HCT116 (cell line): ENCODE measurements around the gene HEPACAM. TPM values are rescaled to one million over a fixed set of nuclear protein-coding genes. Genes with fewer than 3 reads are reported as not detected.

Experiments used
- ATAC-seq: fragments of 200-7000 bp; cut with Tn5 transposase; 2 replicates; pipeline ENCODE4 v1.9.1; 2020; ENCODE audit warnings: mild to moderate bottlenecking, moderate library complexity
- BruUV-seq: library from RNA; stranded (reverse); fragments of 400-500 nt; replicated peaks from 2 replicates; lab custom pipeline; 2021; lab: Mats Ljungman, UMichigan
- CTCF ChIA-PET: fragments of 300-600 bp; sonication (Branson Sonifier 250); formaldehyde crosslinking; loops from one replicate; lab custom pipeline; 2021; ENCODE audit warnings: antibody characterized with exemption; lab: Charles Lee
- POLR2A ChIA-PET: fragments of 300-600, 350-600 bp; sonication (Branson Sonifier 250); formaldehyde crosslinking; loops from one replicate; lab custom pipeline; 2021; ENCODE audit warnings: antibody characterized with exemption; lab: Charles Lee
- RAD21 ChIA-PET, 2 experiments: fragments of 300-600 bp; sonication (Branson Sonifier 250); formaldehyde crosslinking; loops; one replicate each; lab custom pipeline; 2023; ENCODE audit warnings: low total read pairs in 2 of 2; ENCODE audit not compliant: uncharacterized antibody in 2 of 2, unreplicated experiment in 2 of 2, low non-redundant PET in 1 of 2; lab: Charles Lee
- DNase-seq: peaks from one replicate; pipeline ENCODE4 v3.0.0-alpha.2; 2010; ENCODE audit warnings: low read depth, low spot score
- H2AFZ ChIP-seq: fragments of 200-600 bp; shearing (Covaris generic), sonication (generic); 2 replicates; pipeline ENCODE4 v1.6.1; 2017; ENCODE audit warnings: low read depth, mixed run types, mixed read lengths, antibody characterized with exemption, low read length; ENCODE audit not compliant: poor library complexity, severe bottlenecking
- H3K27ac ChIP-seq: 2 replicates; pipeline ENCODE4 v1.5.1; 2012; ENCODE audit warnings: low read depth, low read length
- H3K27me3 ChIP-seq: fragments of 200-600 bp; sonication (generic); 2 replicates; pipeline ENCODE4 v1.6.1; 2016; ENCODE audit warnings: mixed run types, low read length, mixed read lengths; ENCODE audit not compliant: insufficient read depth
- H3K36me3 ChIP-seq, 2 experiments: fragments of 200-500 bp in 1 of 2; fragments of 200-600 bp in 1 of 2; sonication (Bioruptor generic) in 1 of 2; sonication (generic) in 1 of 2; 2 replicates each; pipeline versions ENCODE4 v1.5.1 to v1.6.1; 2014 to 2016; ENCODE audit warnings: low read length in 2 of 2, inconsistent platforms in 1 of 2, mixed read lengths in 1 of 2, mixed run types in 1 of 2; ENCODE audit not compliant: insufficient read depth in 2 of 2, control insufficient read depth in 1 of 2
- H3K4me1 ChIP-seq, 2 experiments: fragments of 200-600 bp in 1 of 2; sonication (generic) in 1 of 2; 2 replicates each; pipeline versions ENCODE4 v1.5.1 to v1.6.1; 2012 to 2017; ENCODE audit warnings: low read length in 2 of 2, inconsistent platforms in 1 of 2, mild to moderate bottlenecking in 1 of 2, mixed read lengths in 1 of 2, mixed run types in 1 of 2, moderate library complexity in 1 of 2; ENCODE audit not compliant: insufficient read depth in 2 of 2, control insufficient read depth in 1 of 2
- H3K4me2 ChIP-seq: fragments of 200-600 bp; sonication (generic); 2 replicates; pipeline ENCODE4 v1.6.1; 2017; ENCODE audit warnings: mixed run types, low read length, mixed read lengths
- H3K4me3 ChIP-seq, 2 experiments: fragments of 200-600 bp in 1 of 2; sonication (generic) in 1 of 2; replicated peaks in 1 of 2; 2 replicates each; pipeline ENCODE4 v1.5.1; 2011 to 2016; ENCODE audit warnings: low read length in 2 of 2, control low read depth in 1 of 2, low read depth in 1 of 2, mild to moderate bottlenecking in 1 of 2, mixed read lengths in 1 of 2, mixed run types in 1 of 2
- H3K79me2 ChIP-seq: fragments of 200-600 bp; sonication (generic); 2 replicates; pipeline ENCODE4 v1.6.1; 2017; ENCODE audit warnings: mild to moderate bottlenecking, mixed run types, low read length, moderate library complexity, mixed read lengths; ENCODE audit not compliant: insufficient read depth
- H3K9ac ChIP-seq: fragments of 200-600 bp; sonication (generic); 2 replicates; pipeline ENCODE4 v1.6.1; 2016; ENCODE audit warnings: low read length, mixed read lengths
- H3K9me2 ChIP-seq: fragments of 200-600 bp; sonication (generic), shearing (Covaris generic); 2 replicates; pipeline ENCODE4 v1.6.1; 2017; ENCODE audit warnings: mixed run types, mild to moderate bottlenecking, moderate library complexity; ENCODE audit not compliant: insufficient read depth
- H3K9me3 ChIP-seq, 2 experiments: fragments of 200-500 bp in 1 of 2; fragments of 200-600 bp in 1 of 2; sonication (Bioruptor generic) in 1 of 2; sonication (generic) in 1 of 2; 2 replicates each; pipeline ENCODE4 v1.6.1; 2014 to 2017; ENCODE audit warnings: low read length in 2 of 2, mixed read lengths in 2 of 2, inconsistent platforms in 1 of 2, low read depth in 1 of 2, mild to moderate bottlenecking in 1 of 2, mixed run types in 1 of 2, moderate library complexity in 1 of 2; ENCODE audit not compliant: control insufficient read depth in 1 of 2, insufficient read depth in 1 of 2
- H4K20me1 ChIP-seq: fragments of 200-600 bp; sonication (generic), shearing (Covaris generic); 2 replicates; pipeline ENCODE4 v1.6.1; 2017; ENCODE audit warnings: mixed run types, mild to moderate bottlenecking, moderate library complexity; ENCODE audit not compliant: insufficient read depth
- CBX3 ChIP-seq: IDR thresholded peaks from 2 replicates; pipeline ENCODE4 v1.6.1; 2012; ENCODE audit warnings: low read depth
- POLR2A ChIP-seq: IDR thresholded peaks from 2 replicates; pipeline ENCODE4 v1.7.0; 2011; ENCODE audit warnings: borderline replicate concordance; ENCODE audit not compliant: insufficient read depth, insufficient read length; ENCODE audit errors: extremely low read depth
- RAD21 ChIP-seq: IDR thresholded peaks from 2 replicates; pipeline ENCODE4 v1.6.1; 2012; ENCODE audit warnings: low read depth, mild to moderate bottlenecking
- YY1 ChIP-seq: IDR thresholded peaks from 2 replicates; pipeline ENCODE4 v1.6.1; 2011; ENCODE audit warnings: low read length, low read depth, moderate library complexity, mild to moderate bottlenecking; ENCODE audit not compliant: insufficient replicate concordance; ENCODE audit errors: extremely low read depth
- ZFX ChIP-seq: fragments of 450-650 bp; IDR thresholded peaks from 2 replicates; pipeline ENCODE4 v1.6.1; 2017
- ZNF274 ChIP-seq: fragments of 200-500 bp; sonication (Bioruptor generic); IDR thresholded peaks from 2 replicates; pipeline ENCODE4 v1.6.1; 2014; ENCODE audit warnings: mild to moderate bottlenecking, low read depth, low read length, inconsistent platforms
- intact Hi-C: fragments of 100-400 bp; cut with micrococcal nuclease; formaldehyde crosslinking; loops from 2 replicates; pipeline ENCODE4 v1.10.0; 2022
- total RNA-seq: library from RNA; stranded (reverse); gene quantifications from one replicate; pipeline ENCODE4 v1.2.1, GENCODE V29; 2021; ENCODE audit not compliant: unreplicated experiment
- TF ChIP-seq, protein P1 (sequence below): IDR thresholded peaks from 2 replicates; pipeline ENCODE4 v1.6.1; 2012; ENCODE audit warnings: low read depth
- TF ChIP-seq, protein P2 (sequence below): IDR thresholded peaks from 2 replicates; pipeline ENCODE4 v1.6.1; 2012
- TF ChIP-seq, protein P3 (sequence below): IDR thresholded peaks from 2 replicates; pipeline ENCODE4 v1.6.1; 2011; ENCODE audit warnings: mild to moderate bottlenecking, low read length, moderate library complexity; ENCODE audit not compliant: insufficient replicate concordance; ENCODE audit errors: extremely low read depth

The HEPACAM gene
- total RNA-seq, 1 experiment from 2014 or later, result not detected

DNA sequence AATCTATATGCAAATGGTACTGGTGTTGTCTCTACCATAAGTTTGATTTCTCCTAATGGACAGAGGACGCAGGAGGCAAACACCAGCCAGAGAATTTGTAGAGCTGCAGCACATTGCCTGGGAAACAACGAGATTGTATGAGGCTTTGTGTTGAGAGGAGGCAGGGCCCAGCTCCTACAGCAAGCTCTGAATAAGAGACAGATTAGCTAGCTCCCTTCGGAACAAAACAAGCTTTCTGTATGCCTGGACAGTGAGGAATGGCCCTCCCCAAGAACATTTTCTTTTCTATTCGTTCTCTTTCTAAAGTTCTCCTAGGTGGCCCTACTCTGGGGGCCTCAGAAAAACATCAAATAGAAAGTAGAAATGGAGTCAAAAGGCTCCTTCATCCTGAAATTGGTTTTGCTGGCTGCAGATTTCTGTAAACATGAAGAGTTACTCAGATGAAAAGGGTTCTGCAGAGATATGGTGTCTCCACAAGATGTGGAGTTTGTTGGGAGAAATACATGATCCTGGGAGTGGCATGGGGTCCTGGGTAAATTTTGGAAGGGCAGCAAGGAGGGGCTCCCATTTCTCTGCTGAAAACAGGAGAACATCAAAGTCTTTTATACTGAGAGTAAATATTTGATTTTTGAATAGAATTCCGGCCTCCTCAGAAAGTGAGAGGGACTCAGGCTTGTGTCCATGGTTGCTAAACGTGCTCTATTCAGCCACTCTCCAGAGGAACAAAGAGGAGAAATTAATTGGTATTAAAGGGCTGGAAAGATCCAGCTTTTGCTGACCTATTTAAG lies 6.8 kb upstream of the HEPACAM start:
- ChIA-PET POLR2A (no interaction called here), RAD21 (no interaction called here), CTCF (interaction anchor here (1.0 kb wide), 1 partner anchor 11 kb away, joined by 3 read pairs; the partner anchor contains the start of gene CCDC15)
- Histone ChIP-seq H3K9me3 (no peaks in the 10 kb centered on the region), H3K4me1 (peaks cover 0 to 6% of the 10 kb centered on the region in 2 experiments; a peak in 1 of 4 replicates), H2AFZ (no peak overlapping the region), H3K36me3 (no peaks in the 10 kb centered on the region), H3K9ac (no peak overlapping the region), H3K27me3 (no peaks in the 10 kb centered on the region), H3K27ac (no peak overlapping the region), H3K79me2 (no peaks in the 10 kb centered on the region), H4K20me1 (no peaks in the 10 kb centered on the region), H3K9me2 (no peaks in the 10 kb centered on the region), H3K4me3 (no peak overlapping the region), H3K4me2 (no peak overlapping the region)
- ATAC-seq (no peak), DNase-seq (no peak)
- intact Hi-C loops, result no loop called here
- no TSS peak for BruUV-seq
- TF ChIP-seq, protein P1, sequence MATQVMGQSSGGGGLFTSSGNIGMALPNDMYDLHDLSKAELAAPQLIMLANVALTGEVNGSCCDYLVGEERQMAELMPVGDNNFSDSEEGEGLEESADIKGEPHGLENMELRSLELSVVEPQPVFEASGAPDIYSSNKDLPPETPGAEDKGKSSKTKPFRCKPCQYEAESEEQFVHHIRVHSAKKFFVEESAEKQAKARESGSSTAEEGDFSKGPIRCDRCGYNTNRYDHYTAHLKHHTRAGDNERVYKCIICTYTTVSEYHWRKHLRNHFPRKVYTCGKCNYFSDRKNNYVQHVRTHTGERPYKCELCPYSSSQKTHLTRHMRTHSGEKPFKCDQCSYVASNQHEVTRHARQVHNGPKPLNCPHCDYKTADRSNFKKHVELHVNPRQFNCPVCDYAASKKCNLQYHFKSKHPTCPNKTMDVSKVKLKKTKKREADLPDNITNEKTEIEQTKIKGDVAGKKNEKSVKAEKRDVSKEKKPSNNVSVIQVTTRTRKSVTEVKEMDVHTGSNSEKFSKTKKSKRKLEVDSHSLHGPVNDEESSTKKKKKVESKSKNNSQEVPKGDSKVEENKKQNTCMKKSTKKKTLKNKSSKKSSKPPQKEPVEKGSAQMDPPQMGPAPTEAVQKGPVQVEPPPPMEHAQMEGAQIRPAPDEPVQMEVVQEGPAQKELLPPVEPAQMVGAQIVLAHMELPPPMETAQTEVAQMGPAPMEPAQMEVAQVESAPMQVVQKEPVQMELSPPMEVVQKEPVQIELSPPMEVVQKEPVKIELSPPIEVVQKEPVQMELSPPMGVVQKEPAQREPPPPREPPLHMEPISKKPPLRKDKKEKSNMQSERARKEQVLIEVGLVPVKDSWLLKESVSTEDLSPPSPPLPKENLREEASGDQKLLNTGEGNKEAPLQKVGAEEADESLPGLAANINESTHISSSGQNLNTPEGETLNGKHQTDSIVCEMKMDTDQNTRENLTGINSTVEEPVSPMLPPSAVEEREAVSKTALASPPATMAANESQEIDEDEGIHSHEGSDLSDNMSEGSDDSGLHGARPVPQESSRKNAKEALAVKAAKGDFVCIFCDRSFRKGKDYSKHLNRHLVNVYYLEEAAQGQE, result no peak
- no peak for TF ChIP-seq ZFX
- no peak for TF ChIP-seq POLR2A
- TF ChIP-seq, protein P2, sequence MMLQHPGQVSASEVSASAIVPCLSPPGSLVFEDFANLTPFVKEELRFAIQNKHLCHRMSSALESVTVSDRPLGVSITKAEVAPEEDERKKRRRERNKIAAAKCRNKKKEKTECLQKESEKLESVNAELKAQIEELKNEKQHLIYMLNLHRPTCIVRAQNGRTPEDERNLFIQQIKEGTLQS, result no peak
- no peak for TF ChIP-seq CBX3
- no peak for TF ChIP-seq RAD21
- TF ChIP-seq YY1, result no peak
- TF ChIP-seq ZNF274, result no peak
- TF ChIP-seq, protein P3, sequence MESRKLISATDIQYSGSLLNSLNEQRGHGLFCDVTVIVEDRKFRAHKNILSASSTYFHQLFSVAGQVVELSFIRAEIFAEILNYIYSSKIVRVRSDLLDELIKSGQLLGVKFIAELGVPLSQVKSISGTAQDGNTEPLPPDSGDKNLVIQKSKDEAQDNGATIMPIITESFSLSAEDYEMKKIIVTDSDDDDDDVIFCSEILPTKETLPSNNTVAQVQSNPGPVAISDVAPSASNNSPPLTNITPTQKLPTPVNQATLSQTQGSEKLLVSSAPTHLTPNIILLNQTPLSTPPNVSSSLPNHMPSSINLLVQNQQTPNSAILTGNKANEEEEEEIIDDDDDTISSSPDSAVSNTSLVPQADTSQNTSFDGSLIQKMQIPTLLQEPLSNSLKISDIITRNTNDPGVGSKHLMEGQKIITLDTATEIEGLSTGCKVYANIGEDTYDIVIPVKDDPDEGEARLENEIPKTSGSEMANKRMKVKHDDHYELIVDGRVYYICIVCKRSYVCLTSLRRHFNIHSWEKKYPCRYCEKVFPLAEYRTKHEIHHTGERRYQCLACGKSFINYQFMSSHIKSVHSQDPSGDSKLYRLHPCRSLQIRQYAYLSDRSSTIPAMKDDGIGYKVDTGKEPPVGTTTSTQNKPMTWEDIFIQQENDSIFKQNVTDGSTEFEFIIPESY, result no peak
